ENCODE results near the gene TRERF1. TPM values are rescaled to one million over a fixed set of nuclear protein-coding genes. Genes with fewer than 3 reads are reported as not detected.

TRERF1 gene
- 1 to 10 TPM; 1.6 to 4.1 (median 2.6) TPM for total RNA-seq

GRCh38 chr6:42451333-42452170, at the start of gene TRERF1:
TRERF1 (minus strand) TSS chr6:42451926; CDS start chr6:42269590, 182,336 bp downstream.
- Histone ChIP-seq H3K4me3 (replicated peaks in 1 of 3) (peak within 1 kb of the TSS; percentile 66 to 91 (median 72)), H3K36me3 (no peaks in the 10 kb centered on the region), H3K27ac (peak within 1 kb of the TSS; percentile 53 to 89 (median 53)), H3K9me3 (no peaks in the 10 kb centered on the region), H3K4me1 (peaks cover 8 to 15% of the 10 kb centered on the region in 2 donors), H3K27me3 (no peaks in the 10 kb centered on the region)
- peak; percentile 39 to 47 for DNase-seq
- 1% methylated on average over 36 of the region's 36 CpGs for WGBS, 2 donors
- intact Hi-C loops (cut with DNase I) = no loop called here
- TF ChIP-seq, protein P1, sequence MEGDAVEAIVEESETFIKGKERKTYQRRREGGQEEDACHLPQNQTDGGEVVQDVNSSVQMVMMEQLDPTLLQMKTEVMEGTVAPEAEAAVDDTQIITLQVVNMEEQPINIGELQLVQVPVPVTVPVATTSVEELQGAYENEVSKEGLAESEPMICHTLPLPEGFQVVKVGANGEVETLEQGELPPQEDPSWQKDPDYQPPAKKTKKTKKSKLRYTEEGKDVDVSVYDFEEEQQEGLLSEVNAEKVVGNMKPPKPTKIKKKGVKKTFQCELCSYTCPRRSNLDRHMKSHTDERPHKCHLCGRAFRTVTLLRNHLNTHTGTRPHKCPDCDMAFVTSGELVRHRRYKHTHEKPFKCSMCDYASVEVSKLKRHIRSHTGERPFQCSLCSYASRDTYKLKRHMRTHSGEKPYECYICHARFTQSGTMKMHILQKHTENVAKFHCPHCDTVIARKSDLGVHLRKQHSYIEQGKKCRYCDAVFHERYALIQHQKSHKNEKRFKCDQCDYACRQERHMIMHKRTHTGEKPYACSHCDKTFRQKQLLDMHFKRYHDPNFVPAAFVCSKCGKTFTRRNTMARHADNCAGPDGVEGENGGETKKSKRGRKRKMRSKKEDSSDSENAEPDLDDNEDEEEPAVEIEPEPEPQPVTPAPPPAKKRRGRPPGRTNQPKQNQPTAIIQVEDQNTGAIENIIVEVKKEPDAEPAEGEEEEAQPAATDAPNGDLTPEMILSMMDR (IDR thresholded peaks at IDR 0.05) = no peak
- TF ChIP-seq POLR2A (IDR thresholded peaks at IDR 0.05) = no peak

- peak; percentile 95 to 97 for DNase-seq
- Histone ChIP-seq H3K4me3 (replicated peaks in 1 of 3) (no peak overlapping the region), H3K9me3 (no peaks in the 10 kb centered on the region), H3K36me3 (no peaks in the 10 kb centered on the region), H3K27ac (no peak overlapping the region), H3K4me1 (no peaks in the 10 kb centered on the region), H3K27me3 (no peaks in the 10 kb centered on the region)
- TF ChIP-seq POLR2A (IDR thresholded peaks at IDR 0.05) = no peak
- TF ChIP-seq, protein P1 (IDR thresholded peaks at IDR 0.05) = peak in 2 of 6 experiments; percentile 12 to 20
- 46 to 49% methylated on average over 7 of the region's 7 CpGs for WGBS, 2 donors
- intact Hi-C loops (cut with DNase I) = no loop called here
Observed at GRCh38 chr6:42498473-42499128, 46.9 kb upstream of the TRERF1 start.

GRCh38 chr6:42493914-42494539, 42.3 kb upstream of the TRERF1 start:
- H3K9me3 ChIP-seq = no peaks in the 10 kb centered on the region
- TF ChIP-seq, protein P1 (IDR thresholded peaks at IDR 0.05) = no peak
- no peak for TF ChIP-seq POLR2A (IDR thresholded peaks at IDR 0.05)
- no peaks in the 10 kb centered on the region for H3K27me3 ChIP-seq
- H3K36me3 ChIP-seq = no peaks in the 10 kb centered on the region
- no peak for DNase-seq
- H3K4me3 ChIP-seq (replicated peaks in 1 of 3) = no peak overlapping the region
- WGBS, 2 donors = 88 to 90% methylated on average over 14 of the region's 14 CpGs
- intact Hi-C loops (cut with DNase I) = no loop called here
- no peaks in the 10 kb centered on the region for H3K4me1 ChIP-seq
- H3K27ac ChIP-seq = no peak overlapping the region

- no peaks in the 10 kb centered on the region for H3K36me3 ChIP-seq
- no peak overlapping the region for H3K27ac ChIP-seq
- intact Hi-C loops (cut with DNase I) = no loop called here
- H3K27me3 ChIP-seq = no peaks in the 10 kb centered on the region
- DNase-seq = no peak
- no peaks in the 10 kb centered on the region for H3K9me3 ChIP-seq
- no peak for TF ChIP-seq POLR2A (IDR thresholded peaks at IDR 0.05)
- TF ChIP-seq, protein P1 (IDR thresholded peaks at IDR 0.05) = no peak
- H3K4me3 ChIP-seq (replicated peaks in 1 of 3) = no peak overlapping the region
- WGBS, 2 donors = 89 to 92% methylated on average over 2 of the region's 2 CpGs
- H3K4me1 ChIP-seq = no peaks in the 10 kb centered on the region
Observed at GRCh38 chr6:42488129-42488528, 36.4 kb upstream of the TRERF1 start.

Data from thyroid gland (tissue), 4 donors.